ENCODE data around the gene PHLDA1. TPM values are rescaled to one million over a fixed set of nuclear protein-coding genes. Genes with fewer than 3 reads are reported as not detected.

The PHLDA1 gene
- total and polyA plus RNA-seq, 2 of the 13 experiments (the other 11 are each of a cell fraction or from before 2014, with no cell fraction given) = 33.8 to 41.0 TPM

DNA sequence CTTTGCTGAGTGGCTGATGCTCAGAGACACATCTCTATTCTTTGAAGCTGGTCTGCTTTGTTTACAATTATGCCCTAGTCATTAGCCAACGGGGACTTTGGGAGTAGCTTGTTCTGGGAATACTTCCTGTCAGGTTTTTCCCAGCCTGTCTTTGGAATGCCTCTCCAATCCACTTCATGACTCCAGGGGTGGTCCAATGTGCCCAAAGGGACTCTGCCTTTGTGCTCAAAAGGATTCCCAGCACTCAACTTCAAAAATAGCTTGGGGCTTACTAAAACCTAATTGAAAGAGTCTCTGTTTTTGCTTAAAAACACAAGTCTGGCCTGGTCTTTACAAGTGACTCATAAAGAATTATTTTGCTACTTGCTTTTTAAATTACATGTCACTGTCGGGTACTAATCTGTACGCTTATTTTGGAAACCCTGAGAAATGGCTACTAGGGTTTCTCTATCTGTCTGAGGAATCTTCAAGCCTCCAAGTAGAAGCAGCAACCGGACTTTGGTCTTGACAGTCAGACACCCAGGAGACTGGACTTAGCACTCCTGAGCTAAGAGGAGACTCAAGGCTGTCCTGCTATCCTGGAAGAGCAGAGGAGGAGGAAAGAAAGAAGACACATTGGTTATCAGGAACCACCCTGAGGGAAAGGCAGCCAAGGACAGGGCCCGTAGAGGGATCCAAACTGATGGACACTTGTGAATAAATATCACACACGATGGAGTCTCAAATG is 20.7 kb downstream of the PHLDA1 start (continued):
- TF ChIP-seq, protein P1, sequence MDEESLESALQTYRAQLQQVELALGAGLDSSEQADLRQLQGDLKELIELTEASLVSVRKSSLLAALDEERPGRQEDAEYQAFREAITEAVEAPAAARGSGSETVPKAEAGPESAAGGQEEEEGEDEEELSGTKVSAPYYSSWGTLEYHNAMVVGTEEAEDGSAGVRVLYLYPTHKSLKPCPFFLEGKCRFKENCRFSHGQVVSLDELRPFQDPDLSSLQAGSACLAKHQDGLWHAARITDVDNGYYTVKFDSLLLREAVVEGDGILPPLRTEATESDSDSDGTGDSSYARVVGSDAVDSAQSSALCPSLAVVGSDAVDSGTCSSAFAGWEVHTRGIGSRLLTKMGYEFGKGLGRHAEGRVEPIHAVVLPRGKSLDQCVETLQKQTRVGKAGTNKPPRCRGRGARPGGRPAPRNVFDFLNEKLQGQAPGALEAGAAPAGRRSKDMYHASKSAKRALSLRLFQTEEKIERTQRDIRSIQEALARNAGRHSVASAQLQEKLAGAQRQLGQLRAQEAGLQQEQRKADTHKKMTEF (CRISPR knock-in tag; IDR thresholded peaks at IDR 0.05) = 0 out of 2 replicates have a peak, but pooled peaks have one; percentile 21
- TF ChIP-seq ZNF354B (CRISPR knock-in tag; IDR thresholded peaks at IDR 0.05) (no peak), TMF1 (CRISPR knock-in tag; IDR thresholded peaks at IDR 0.05; ENCODE audit: low read depth) (no peak), ERF (CRISPR knock-in tag; IDR thresholded peaks at IDR 0.05) (0 out of 2 replicates have a peak, but pooled peaks have one; percentile 25), ELF3 (CRISPR knock-in tag; IDR thresholded peaks at IDR 0.05) (peak; percentile 53; the same call in 1 of the 2 replicates), YEATS4 (CRISPR knock-in tag; IDR thresholded peaks at IDR 0.05; ENCODE audit: borderline replicate concordance) (no peak), SP140L (CRISPR knock-in tag; IDR thresholded peaks at IDR 0.05; ENCODE audit: borderline replicate concordance) (no peak), GABPB1 (CRISPR knock-in tag; IDR thresholded peaks at IDR 0.05) (peak; percentile 53; the same call in 1 of the 2 replicates), POGZ (CRISPR knock-in tag; IDR thresholded peaks at IDR 0.05) (peak; percentile 62; the same call in 1 of the 2 replicates), ZNF577 (CRISPR knock-in tag; IDR thresholded peaks at IDR 0.05; ENCODE audit: borderline replicate concordance, low read depth) (no peak), GFI1 (CRISPR knock-in tag; IDR thresholded peaks at IDR 0.05; ENCODE audit: borderline replicate concordance) (0 out of 2 replicates have a peak, but pooled peaks have one; percentile 25), SOX5 (CRISPR knock-in tag; IDR thresholded peaks at IDR 0.05; ENCODE audit: borderline replicate concordance) (peak; percentile 31; the same call in 1 of the 2 replicates), YEATS2 (CRISPR knock-in tag; IDR thresholded peaks at IDR 0.05; ENCODE audit: borderline replicate concordance) (no peak), HNF4A (CRISPR knock-in tag; IDR thresholded peaks at IDR 0.05) (0 out of 2 replicates have a peak, but pooled peaks have one; percentile 16), CHD2 (IDR thresholded peaks at IDR 0.05; ENCODE audit: low read depth, low read length) (no peak), ZNF552 (CRISPR knock-in tag; IDR thresholded peaks at IDR 0.05; ENCODE audit: borderline replicate concordance) (no peak)
- TF ChIP-seq, protein P2, sequence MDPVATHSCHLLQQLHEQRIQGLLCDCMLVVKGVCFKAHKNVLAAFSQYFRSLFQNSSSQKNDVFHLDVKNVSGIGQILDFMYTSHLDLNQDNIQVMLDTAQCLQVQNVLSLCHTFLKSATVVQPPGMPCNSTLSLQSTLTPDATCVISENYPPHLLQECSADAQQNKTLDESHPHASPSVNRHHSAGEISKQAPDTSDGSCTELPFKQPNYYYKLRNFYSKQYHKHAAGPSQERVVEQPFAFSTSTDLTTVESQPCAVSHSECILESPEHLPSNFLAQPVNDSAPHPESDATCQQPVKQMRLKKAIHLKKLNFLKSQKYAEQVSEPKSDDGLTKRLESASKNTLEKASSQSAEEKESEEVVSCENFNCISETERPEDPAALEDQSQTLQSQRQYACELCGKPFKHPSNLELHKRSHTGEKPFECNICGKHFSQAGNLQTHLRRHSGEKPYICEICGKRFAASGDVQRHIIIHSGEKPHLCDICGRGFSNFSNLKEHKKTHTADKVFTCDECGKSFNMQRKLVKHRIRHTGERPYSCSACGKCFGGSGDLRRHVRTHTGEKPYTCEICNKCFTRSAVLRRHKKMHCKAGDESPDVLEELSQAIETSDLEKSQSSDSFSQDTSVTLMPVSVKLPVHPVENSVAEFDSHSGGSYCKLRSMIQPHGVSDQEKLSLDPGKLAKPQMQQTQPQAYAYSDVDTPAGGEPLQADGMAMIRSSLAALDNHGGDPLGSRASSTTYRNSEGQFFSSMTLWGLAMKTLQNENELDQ (CRISPR knock-in tag; IDR thresholded peaks at IDR 0.05; ENCODE audit: borderline replicate concordance) = no peak
- TF ChIP-seq, protein P3, sequence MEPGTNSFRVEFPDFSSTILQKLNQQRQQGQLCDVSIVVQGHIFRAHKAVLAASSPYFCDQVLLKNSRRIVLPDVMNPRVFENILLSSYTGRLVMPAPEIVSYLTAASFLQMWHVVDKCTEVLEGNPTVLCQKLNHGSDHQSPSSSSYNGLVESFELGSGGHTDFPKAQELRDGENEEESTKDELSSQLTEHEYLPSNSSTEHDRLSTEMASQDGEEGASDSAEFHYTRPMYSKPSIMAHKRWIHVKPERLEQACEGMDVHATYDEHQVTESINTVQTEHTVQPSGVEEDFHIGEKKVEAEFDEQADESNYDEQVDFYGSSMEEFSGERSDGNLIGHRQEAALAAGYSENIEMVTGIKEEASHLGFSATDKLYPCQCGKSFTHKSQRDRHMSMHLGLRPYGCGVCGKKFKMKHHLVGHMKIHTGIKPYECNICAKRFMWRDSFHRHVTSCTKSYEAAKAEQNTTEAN (CRISPR knock-in tag; conservative IDR thresholded peaks at IDR 0.05) = no peak
- TF ChIP-seq, protein P4, sequence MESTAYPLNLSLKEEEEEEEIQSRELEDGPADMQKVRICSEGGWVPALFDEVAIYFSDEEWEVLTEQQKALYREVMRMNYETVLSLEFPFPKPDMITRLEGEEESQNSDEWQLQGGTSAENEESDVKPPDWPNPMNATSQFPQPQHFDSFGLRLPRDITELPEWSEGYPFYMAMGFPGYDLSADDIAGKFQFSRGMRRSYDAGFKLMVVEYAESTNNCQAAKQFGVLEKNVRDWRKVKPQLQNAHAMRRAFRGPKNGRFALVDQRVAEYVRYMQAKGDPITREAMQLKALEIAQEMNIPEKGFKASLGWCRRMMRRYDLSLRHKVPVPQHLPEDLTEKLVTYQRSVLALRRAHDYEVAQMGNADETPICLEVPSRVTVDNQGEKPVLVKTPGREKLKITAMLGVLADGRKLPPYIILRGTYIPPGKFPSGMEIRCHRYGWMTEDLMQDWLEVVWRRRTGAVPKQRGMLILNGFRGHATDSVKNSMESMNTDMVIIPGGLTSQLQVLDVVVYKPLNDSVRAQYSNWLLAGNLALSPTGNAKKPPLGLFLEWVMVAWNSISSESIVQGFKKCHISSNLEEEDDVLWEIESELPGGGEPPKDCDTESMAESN (CRISPR knock-in tag; conservative IDR thresholded peaks at IDR 0.05) = 0 out of 2 replicates have a peak, but pooled peaks have one; percentile 6
